ENCODE measurements around the gene A1BG.

DNA sequence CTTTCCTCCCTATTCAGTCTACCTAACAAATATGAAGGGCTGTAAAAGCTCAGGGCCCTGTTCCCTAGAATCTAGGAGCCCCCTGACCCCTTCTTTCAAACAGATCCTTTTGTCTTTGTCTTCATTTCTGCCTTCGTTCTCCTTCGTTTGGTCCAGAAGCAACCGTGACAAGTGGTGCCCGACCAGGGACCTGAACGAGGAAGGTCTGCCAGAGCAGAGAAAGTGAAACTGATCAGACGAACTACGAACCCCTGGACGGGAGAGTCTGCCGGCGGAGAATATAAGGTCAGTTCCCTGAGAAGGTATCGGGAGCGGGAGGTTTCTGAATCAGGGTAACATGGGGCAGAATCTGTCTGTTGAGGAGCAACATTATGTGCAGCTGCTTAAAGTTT is 47.4 kb downstream of the A1BG start:
- TF ChIP-seq POLR2A (IDR thresholded peaks at IDR 0.05; ENCODE audit: low read depth, low read length) (no peak), TAF1 (IDR thresholded peaks at IDR 0.05; ENCODE audit: low read depth, low read length) (no peak), POLR2AphosphoS5 (IDR thresholded peaks at IDR 0.05; ENCODE audit: low read depth, low read length) (no peak), PAX5 (IDR thresholded peaks at IDR 0.05; ENCODE audit: insufficient read depth, low read length, severe bottlenecking) (no peak), SPI1 (IDR thresholded peaks at IDR 0.05; ENCODE audit: low read depth, low read length) (no peak)
